ENCODE measurements around the gene SAMD4B.

DNA sequence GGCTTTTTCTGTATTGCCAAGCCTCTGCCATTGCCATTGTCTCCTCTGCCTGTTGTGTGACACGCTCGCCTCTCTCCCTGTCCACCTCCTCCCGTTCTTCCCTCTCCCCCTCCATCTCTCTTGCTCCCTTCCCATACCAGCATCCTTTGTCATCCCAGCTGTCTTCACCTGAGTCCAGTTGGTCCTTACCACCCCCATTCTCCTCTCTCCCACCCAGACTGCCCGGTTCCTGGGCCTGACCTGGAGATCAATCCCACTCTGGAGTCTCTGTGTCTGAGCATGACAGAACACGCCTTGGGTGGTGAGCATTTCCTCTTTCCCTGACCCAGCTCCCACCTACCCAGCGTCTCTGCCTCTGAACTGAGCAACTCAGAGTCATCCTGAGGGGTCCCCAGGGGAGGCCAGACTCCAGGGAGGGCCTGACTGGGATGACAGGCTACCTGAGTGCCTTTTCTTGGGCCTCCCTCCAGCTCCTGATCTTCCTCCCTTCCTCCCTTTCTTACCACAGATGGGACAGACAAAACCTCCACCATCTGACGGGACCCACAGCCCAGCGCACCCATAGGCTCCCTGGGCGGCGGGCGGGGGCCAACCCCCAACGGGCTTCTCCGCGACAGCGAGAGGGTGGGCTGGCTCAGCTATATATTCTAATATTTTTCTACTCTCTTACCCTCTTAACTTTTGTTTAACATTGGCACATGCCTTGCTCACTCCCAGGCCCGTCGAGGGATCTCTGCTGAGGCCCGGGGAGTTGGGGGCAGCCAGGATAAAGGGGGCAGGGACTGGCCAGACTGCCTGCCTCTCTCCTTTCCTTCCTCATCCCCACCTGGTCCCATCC lies 41.0 kb downstream of the SAMD4B start:
- no peak for TF ChIP-seq EP300 (IDR thresholded peaks at IDR 0.05)
- TF ChIP-seq, protein P1, sequence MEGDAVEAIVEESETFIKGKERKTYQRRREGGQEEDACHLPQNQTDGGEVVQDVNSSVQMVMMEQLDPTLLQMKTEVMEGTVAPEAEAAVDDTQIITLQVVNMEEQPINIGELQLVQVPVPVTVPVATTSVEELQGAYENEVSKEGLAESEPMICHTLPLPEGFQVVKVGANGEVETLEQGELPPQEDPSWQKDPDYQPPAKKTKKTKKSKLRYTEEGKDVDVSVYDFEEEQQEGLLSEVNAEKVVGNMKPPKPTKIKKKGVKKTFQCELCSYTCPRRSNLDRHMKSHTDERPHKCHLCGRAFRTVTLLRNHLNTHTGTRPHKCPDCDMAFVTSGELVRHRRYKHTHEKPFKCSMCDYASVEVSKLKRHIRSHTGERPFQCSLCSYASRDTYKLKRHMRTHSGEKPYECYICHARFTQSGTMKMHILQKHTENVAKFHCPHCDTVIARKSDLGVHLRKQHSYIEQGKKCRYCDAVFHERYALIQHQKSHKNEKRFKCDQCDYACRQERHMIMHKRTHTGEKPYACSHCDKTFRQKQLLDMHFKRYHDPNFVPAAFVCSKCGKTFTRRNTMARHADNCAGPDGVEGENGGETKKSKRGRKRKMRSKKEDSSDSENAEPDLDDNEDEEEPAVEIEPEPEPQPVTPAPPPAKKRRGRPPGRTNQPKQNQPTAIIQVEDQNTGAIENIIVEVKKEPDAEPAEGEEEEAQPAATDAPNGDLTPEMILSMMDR (IDR thresholded peaks at IDR 0.05), result no peak
- no peak for TF ChIP-seq POLR2A (IDR thresholded peaks at IDR 0.05)
